GM18507 (cell line): ENCODE measurements around the gene ZNF366.

Experiments used
- DNase-seq: peaks from one replicate; pipeline ENCODE4 v3.0.0; 2011; ENCODE audit warnings: low read depth; ENCODE audit not compliant: insufficient read length; ENCODE audit errors: extremely low spot score
- FAIRE-seq: peaks from 2 replicates; lab custom pipeline; 2011; peaks lifted over from hg19 to GRCh38; lab: Jason Lieb, UNC

The ZNF366 gene, protein sequence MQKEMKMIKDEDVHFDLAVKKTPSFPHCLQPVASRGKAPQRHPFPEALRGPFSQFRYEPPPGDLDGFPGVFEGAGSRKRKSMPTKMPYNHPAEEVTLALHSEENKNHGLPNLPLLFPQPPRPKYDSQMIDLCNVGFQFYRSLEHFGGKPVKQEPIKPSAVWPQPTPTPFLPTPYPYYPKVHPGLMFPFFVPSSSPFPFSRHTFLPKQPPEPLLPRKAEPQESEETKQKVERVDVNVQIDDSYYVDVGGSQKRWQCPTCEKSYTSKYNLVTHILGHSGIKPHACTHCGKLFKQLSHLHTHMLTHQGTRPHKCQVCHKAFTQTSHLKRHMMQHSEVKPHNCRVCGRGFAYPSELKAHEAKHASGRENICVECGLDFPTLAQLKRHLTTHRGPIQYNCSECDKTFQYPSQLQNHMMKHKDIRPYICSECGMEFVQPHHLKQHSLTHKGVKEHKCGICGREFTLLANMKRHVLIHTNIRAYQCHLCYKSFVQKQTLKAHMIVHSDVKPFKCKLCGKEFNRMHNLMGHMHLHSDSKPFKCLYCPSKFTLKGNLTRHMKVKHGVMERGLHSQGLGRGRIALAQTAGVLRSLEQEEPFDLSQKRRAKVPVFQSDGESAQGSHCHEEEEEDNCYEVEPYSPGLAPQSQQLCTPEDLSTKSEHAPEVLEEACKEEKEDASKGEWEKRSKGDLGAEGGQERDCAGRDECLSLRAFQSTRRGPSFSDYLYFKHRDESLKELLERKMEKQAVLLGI

DNA sequence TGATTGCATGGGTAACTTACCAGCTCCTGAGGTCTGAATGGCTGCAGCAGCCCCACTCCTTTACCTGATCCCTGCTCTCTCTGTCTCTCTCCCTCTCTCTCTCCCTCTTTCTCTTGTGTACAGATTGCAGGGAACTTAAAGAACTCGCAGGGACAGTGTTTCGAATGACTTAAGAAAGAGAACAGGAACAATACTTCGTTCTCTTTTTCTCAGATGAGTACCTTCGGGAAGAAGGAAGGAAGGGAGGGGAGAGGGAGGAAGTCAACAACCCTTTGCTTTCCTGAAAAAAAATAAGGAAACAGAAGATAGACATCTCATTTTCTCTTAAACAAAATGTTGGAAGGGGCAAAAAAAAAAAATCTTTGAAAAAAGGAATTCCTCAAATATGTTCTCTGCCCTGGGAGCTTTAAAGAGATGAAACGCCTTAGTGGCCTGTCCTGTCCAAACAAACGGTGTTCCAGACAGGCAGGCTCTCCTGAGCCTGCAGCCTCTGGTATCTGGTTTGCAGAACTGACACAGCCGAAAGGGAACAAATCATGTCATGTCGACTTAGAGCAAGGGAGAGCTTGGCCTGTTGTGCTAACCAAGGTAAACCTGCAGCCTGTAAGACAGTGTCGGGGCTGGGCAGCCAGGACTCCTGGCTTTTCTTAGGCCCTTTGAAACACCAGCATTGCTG, at the start of gene ZNF366:
Gene ZNF366 (minus strand): TSS at position 180 of the 676 bp plus-strand sequence. CDS start 45,914 bp downstream, outside the sequence.
- DNase-seq (no peak), FAIRE-seq (no peak)

DNA sequence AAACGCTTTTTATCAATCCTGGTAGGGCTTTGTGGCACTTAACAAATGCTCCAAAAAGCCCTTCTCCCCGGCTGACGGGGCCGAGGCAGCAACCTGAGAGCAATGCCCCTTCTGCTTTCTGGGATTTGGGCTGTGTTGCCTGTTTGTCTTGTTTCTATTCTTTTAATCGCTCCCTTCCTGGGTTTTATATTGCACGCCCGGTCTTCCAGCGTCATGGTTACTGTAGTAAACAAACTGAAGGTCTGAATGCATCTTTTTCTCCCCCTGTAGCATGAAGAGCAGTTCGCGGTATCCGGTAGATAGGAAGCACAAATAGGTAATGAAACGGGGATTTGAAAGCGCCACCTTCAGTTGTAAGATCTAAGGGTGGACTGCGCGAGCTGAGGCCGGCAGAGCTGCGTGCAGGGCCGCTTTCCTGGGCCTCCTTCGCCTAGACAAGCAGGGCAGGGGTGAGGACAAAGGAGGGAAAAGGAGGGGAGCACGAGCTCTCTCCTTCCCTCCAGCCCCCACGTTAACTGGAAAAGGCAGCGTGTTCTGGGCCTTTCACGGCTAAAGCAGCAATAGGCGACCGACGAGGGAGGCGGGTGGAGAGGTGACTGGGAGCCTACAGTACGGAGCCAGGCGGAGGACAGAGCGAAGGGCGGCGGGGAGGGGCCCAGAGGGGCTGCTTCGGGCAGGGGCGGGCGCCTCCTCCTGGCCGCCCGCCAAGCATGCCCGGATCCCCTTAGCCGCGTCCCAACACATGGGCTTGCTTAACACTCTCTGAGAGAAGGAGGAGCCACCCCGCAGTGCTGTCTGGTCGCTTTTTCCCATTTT, 49.3 kb upstream of the ZNF366 start:
- DNase-seq = peak; percentile 36
- peak; percentile 64 for FAIRE-seq

DNA sequence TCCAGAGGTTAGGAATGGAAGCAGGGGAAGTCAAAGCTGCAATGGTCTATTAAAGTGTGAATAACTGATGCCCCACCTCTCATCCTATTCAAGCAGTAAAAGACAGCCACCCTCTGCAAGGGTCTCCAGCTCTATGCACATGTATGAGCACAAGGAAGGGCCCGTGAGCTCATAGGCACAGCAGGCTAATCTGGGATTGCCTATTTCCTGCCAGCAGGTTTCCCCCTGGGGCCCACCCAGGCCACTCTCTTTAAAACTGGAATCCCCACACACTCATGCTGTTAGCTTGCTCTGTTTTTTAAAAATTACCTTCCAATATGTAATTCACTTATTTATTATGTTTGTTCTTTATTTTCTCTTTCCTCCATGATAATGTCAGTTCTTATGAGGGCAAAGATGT, 48.7 kb upstream of the ZNF366 start:
- DNase-seq (no peak), FAIRE-seq (no peak)

DNA sequence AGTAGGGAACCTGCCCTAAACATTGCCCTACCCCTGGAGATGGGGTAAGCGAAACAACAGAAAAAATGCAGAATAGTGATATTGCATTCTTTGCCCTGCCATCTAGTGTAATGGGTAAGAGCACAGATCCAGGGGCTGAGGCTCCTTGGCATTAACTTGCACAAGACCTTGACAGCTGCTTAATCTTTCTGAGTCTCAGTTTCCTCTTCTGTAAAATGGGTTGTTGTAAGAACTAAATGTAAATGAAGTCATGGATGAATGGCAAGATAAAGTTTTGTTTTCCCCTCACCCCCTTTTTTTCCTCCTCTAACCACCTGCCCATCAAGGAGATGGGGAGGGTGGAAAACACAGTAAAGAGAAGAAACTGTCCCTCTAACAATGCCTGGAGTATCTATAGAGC, 47.7 kb upstream of the ZNF366 start:
- FAIRE-seq (no peak), DNase-seq (no peak)

DNA sequence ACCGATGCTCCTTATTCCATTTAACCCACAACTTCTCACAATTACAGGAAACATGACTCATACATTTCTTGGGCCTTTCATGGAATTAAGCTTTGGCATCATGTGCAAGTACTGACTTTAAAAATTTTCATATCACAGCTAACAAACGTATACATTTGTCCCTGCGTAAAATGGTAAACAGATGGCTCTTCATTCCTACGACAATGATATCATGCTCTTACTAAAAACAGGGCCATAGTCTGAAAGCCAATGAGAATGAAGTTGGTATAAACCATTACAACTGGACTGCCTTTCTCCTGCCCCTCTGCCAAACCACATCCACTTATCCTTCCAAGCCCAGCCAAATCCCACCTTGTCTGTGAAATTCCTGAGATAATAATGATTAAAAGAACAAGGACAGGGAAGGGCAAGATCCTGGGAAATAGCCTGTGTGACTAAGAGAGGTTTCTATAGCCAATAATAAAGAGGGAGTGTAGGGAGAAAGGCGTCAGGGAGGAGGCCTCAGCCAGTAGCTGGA, 44.9 kb upstream of the ZNF366 start:
- FAIRE-seq (no peak), DNase-seq (no peak)

DNA sequence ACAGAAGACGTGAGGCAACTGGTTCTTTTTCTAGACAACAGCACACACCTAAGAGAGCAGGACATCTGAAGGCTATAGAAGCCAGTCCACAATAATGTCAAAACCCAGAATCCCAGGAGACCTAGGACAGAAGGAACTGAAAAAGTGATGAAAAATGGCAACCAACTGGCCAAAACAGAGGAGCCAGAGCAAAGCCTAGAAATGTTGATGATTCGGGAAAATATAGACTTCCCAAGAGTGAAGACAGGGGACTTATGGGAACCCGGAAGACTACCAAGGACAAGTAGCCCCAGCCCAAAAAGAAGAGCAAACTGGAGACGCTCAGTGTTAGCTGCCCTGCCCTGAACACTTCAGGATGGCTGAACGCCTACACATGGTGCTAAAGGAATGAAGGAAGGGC, 43.4 kb upstream of the ZNF366 start:
- no peak for DNase-seq
- FAIRE-seq = no peak

DNA sequence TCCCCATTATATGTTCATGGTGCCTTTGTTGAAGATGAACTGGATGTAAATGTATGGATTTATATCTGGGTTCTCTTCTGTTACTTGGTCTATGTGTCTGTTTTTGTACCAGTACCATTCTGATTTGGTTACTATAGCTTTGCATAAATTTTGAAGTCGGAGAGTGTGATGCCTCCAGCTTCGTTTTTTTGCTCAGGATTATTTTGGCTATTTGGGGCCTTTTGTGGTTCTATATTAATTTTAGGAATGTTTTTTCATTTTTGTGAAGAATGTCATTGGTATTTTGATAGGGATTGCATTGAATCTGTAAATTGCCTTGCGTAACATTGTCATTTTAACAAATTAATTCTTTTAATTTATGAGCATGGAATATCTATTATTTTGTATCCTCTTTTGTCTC, 36.6 kb upstream of the ZNF366 start:
- no peak for FAIRE-seq
- no peak for DNase-seq

DNA sequence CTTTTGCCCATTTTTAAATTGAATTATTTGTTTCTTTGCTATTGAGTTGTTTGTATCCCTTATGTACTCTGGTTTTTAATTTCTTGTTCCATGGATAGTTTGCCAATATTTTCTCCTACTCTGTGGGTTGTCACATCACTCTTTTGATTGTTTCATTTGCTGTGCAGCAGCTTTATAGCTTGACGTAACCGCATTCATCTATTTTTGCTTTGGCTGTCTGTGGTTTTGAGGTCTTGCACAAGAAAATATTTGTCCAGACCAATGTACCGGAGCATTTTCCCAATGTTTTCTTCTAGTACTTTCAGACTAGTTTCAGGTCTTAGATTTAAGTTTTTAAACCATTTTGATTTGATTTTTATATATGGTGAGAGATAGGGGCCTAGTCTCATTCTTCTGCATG, 36.2 kb upstream of the ZNF366 start:
- DNase-seq = no peak
- FAIRE-seq = no peak

DNA sequence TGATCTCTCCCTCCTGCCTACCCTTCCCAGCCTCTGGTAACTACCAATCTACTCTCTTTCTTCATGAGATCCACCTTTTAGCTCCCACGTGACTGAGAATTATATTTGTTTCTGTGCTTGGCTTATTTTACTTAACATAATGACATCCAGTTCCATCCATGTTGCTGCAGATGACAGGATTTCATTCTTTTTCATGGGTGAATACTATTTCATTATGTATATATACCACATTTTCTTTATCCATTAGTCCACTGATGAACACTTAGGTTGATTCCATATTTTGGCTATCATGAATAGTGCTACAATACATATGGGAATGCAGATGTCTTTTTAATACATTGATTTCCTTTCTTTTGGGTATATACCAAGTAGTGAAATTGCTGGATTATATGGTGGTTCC, 35.5 kb upstream of the ZNF366 start:
- no peak for DNase-seq
- no peak for FAIRE-seq

DNA sequence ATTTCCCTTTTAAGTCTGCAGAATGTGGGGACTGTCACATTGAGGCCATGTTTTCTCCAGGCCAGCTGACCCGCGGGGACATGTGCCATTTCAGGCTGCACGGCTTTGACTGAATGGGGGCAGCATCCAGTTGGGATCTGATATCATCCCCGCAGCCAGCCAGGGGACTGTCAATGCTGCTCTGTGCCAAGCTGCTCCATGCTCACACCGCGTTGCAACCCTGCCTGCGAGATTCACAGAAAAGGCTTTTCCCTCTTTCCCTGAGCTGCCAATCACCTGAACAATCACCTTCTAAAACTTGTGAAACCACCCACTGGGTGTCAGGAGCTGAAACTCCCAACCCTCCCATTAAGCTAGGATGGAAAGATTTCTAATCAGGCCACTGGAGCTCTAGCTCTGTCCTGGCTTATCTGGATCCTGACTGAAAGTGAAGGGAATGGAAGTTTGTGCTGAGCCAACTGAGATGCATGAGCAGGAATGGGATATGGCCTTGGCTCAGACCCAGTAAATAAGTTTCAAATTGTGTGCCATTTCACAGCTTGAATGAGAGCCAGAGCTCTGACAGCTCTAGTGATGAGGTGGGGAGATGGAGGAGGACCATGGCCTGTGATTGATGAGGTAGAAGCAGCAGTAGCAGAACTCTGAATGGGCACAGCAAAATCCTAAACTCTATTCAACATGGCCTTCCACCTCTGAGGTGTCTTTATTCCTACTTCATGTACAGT, 34.5 kb upstream of the ZNF366 start:
- no peak for FAIRE-seq
- no peak for DNase-seq

DNA sequence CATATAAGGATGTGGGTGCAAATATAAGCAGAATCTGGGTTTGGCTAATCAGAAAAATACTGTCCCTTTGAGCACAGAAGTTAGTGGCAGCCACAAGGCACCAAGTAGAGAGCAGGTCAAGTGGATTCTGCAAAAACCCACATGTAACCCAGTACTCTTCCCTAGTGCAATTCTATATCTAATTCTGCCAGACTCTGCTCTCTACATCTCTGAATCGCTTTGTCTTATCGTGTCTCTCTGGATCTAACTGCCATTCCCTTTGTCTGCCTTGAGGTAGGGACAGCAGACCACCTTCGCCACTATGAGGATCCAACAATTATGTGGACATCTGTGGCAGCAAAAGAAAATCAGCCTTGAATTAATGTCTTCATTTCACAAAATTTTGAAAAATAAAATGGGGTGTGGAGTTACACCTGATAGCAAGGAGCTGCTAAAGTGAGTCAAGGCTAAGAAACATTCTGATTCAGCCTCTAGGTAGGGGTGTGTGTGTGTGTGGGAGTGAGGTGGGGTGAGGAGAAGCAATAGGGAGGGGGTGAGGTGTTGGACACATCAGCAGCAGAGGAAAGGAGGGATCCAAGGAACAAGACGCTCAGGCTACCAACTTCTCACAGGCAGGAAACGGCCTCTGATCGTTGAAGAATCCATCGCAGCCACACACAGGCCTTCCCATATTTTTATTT, 33.7 kb upstream of the ZNF366 start:
- DNase-seq = no peak
- no peak for FAIRE-seq

DNA sequence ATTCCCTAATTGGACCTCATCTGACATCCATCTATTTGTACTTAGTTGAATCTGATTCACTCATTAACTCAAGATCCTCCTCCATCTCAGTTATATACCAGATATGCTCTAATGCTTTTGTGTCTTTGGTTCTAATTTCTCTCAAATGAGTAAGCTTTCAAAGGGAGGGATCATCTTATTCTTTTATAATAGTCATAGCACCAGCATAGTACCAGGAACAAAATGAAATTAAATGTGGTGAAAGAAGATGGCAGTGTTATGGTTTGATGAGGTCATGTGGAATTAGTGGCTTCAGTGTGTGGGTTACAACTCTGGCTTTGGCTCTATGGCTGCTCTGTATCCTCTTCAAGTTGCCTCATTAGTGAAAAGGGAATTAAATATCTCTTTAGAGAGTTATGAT, 32.5 kb upstream of the ZNF366 start:
- DNase-seq (no peak), FAIRE-seq (no peak)

DNA sequence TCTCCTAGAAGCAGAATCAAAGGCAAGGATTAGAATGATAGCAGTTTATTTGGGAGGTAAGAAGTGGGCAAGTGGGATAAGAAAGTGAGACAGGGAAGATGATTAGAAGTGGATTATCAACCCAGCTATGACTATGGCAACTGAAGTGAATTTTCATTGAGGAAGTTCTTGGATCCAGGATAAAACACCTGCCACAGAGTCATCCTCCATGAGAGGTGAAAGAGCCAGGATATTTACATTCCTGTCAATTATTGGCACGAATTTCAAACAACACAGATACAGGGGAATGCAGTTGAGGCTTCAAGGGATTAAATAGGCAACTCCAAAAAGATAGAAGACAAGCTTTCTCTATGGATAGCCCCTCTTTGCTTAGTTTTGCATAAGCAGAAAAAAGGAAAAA, 31.8 kb upstream of the ZNF366 start:
- FAIRE-seq = no peak
- no peak for DNase-seq

DNA sequence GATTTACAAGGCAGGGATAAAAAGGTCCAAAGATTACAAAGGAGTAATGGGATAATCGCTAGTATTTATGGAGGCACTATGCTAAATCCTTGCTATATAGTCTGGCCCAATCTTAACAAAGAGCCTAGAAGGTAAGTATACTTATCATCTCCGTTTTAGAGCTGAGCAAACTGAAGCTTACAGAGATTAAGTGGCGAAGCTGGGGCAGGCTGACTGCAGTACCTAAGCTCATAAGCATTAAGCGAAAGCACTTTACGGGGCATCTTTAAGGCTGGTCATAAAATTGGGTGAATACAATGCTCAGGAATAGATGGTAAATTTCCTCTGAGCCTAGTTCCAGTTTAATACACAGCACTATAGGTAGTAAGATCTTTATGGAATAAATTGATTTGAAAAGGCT, 30.0 kb upstream of the ZNF366 start:
- DNase-seq (no peak), FAIRE-seq (no peak)

DNA sequence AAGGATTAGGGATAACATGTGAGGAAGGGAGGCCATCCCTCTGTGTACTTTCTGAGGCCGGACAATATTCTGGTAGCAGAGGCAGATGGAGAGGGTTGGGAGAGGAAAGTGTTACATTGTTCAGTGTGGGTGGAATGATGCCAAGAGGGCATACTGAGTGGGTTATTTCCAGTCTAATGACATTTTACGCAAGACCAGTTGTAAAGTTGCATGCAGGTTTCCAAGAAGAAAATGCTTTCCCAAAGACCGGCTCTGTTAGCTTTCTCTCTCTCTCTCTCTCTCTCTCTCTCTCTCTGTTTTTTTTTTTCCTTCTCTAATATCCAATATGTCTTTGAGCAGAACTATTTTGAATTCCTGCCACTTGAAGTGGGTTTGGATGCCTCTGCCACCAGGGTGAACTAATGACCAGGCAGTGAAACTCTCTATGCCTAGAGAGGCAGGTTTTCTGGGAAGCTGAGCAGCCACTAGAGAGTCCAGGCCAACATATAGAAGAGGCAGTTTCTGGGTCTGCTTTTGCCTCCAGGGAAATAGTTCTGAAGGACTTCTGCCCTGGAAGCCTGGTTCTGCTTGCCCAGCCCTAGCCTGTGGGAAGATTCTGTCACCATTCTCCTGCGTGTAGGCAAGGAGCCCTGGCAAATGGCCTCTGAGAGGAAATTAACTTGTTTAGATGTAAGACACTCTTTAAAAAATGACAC, 24.4 kb upstream of the ZNF366 start:
- FAIRE-seq (no peak), DNase-seq (no peak)

DNA sequence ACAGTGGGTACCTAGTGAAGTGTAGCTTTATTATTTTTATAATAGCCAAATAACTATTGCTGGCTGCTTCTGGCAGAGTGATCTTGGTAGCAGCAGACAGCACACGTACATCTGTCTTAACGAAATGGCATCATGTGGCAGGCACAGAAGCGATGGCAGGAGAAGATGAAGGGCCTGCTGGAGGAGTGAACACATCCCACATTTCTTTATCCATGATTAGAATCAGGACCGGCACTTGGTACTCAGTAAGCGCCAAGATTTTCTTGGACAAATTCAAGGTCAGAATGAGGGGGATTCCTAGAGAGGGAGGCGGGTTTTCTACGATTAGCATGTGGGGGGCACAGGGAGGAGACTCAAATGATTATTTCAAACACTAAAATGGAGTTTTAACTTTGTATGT, 23.0 kb upstream of the ZNF366 start:
- DNase-seq (no peak), FAIRE-seq (no peak)

DNA sequence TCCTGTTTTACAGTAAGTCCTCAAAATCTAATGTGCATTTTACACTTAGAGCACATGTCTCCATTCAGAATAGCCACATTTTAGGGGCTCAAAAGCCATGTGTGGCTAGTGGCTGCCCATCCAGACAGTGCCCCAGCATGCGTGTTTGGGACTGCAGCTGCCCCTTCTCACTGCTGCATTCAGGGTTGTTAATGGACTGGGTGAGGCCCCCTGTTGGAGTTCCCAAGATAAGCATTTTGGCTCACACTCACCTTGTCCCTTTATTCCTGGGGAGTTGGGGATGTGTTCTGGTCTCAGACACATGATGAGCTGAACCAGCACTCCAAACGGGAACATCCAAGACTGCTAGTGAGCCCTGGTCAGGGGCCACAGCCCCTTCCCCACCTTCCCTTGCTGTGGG, 22.2 kb upstream of the ZNF366 start:
- DNase-seq (no peak), FAIRE-seq (no peak)

DNA sequence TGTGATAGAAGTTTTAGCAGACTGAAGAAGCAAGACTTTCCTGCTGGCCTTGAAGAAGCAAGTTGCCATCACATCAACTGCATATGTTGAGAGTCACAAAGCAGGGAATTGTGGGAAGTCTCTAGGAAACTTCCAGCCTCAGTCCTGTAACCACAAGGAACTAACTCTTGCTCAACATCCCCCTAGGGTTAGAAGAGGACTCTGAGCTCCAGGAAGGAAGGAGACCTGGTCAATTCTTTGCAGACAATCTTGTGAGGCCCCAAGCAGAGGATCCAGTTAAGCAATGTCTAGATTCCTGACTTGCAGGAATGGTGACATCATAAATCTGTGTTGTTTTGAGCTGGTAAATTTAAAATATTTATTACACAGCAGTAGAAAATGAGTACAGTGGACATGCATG, 18.6 kb upstream of the ZNF366 start:
- no peak for DNase-seq
- no peak for FAIRE-seq
